T-helper 22 cell (primary cell): ENCODE measurements around the gene SH2B3.

ENCODE experiments used
- DNase-seq: peaks from one replicate; pipeline ENCODE4 v3.0.0-alpha.2; 2020; ENCODE audit warnings: low read depth

Gene SH2B3

DNA sequence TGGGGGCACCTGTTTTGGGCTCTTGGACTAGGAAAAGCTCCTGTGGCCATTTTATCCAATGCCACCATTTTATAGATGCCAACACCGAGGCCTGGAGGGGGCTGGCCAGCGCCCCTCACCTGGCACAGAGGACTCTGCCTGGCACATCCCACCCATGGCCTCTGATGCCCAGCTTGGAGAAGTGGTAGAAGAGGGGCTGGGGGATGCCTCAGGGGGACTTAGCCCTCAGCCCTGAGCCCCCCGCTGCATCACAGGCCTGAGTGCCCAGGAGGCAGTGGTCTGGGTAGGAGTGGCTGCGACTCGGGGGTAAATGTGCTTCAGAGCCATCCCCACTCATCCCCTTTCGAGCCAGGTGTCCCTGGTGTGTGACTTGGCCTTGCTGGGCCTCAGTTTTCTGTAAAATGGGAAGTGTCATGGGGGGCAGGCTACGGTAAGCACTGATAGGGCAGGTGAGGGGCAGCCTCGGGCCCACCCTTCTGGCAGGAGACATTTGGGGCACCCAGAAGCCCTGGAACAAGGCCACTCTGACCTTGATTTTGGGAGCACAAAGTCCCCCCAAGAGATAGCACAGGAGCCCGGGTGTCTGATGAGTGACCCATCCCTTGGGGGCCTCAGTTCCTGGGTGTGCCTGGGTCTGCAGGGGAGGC, 22.5 kb downstream of the SH2B3 start:
- DNase-seq = no peak

DNA sequence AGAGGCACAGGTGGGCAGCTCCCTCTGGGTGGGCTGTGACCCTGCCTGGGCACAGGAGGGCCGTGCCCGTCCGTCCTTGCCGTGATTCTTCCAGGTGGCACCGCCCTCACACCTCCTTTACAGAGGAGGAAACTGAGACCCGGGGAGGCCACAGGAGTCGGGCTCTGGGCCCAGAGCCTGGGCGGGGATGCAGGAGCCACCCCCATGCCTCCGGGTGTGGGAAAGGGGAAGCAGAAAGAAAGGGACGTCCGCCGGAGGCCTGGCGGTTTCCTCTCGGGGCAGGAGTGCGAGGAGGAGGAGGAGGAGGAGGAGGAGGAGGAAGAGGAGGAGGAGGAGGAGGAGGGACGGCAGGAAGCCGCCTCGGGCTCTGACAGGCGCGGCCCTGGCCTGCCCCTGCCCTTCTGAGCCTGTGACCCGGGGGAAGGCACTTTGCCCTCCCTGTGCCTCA, 23.0 kb downstream of the SH2B3 start:
- no peak for DNase-seq

DNA sequence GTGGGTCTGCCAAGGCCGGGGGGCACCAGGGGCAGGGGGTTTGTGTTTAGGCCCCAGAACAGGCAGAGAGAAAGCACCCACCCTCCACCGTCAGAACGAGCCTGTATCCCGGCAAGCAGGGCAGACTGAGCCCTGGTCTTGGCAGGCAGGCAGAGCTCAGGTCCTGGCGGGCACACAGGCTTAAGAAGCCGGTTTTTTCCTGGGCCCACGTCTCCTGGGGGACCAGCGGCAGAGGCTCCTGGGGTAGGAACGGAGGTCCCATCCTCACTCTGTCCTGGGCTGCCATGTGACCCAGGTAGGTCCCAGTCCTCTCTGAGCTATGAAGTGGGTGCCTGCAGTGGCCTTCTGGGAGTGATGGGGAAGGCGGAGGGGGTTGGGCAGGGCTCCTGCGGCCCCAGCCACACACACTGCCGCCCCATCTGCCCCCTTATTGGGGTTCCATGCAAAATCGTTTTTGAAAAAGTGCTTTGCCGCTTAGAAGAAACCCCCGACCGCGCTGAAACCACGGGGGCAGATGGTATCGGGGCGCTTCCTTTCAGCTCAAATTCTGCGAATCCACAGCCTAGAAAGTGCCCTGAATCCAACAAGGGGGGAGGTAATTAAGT, 24.2 kb downstream of the SH2B3 start:
- peak; percentile 71 for DNase-seq

DNA sequence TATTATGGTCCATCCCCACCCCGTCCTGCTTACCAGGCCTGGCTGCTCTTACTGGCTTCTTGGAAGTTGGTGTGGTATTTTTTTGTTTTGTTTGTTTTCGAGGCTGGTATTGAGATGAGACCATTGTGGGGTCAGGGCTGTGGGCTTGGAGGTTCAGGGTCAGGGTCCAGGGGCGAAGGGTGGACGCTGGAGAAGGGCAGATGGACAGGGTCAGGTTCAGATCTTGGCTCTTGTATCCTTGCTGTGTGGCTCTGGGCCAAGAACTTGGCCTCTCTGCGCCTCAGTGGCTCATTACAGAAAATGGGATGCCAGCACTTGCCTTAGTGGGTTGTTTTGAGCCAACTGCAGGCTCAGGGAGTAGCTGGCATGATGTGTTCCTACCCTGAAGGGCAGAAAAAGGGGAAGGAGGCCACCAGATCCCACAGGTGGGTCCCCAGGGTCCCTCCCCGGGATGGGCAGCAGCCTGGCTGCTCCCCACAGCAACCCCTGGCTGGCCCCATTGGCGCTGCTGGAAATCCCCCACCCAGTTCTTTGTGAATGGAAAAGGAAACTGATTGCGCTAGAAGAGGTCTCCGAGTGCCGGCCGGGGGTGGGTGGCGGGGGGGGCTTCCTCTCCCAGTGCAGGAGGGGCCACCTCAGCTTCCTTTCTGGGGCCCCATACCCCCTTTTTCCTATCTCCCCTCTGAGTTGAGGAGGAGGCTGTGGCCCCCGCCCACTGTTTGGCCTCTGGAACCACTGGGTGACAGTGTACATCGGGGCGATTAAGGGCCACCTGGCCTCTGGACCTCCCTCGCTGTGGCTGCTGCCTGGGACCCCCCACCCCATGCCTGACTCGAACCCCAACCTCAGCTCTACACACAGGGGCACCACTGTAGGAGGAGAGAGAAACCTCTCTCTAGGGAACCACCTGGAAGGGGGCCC, 25.0 kb downstream of the SH2B3 start:
- peak; percentile 71 for DNase-seq

DNA sequence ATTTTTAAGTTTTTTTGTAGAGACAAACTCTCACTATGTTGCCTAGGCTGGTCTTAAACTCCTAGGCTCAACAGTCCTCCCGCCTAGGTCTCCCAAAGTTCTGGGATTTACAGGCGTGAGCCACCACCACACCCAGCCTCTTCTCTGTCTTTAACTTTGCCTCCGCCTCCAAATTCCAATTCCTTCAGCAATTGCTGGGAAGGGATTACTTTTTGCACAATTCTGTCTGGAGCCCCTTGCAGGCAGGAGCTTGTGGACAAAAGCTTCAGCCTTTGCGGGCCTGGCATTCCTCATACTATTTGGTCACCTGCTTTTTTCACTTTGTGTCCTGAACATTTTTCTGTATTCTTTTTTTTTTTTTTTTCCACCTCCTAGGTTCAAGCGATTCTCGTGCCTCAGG, 26.0 kb downstream of the SH2B3 start:
- no peak for DNase-seq

DNA sequence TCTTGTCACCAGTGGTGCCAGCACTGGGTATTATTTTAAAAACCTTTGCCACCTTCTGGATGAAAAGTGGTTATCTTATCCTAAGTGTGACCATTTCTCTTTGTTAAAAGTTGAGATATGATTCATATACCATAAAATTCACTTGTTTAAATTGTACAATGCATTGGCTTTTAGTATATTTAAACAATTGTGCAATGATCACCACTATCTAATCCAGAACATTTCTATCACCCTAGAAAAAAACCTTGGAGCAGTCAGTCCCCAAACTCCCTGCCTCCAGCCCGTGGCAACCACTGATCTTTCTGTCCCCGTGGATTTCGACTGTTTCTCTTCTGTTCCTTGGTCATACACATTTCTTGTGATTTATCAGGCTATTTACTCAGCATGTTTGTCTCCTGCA, 28.3 kb downstream of the SH2B3 start:
- DNase-seq = no peak

DNA sequence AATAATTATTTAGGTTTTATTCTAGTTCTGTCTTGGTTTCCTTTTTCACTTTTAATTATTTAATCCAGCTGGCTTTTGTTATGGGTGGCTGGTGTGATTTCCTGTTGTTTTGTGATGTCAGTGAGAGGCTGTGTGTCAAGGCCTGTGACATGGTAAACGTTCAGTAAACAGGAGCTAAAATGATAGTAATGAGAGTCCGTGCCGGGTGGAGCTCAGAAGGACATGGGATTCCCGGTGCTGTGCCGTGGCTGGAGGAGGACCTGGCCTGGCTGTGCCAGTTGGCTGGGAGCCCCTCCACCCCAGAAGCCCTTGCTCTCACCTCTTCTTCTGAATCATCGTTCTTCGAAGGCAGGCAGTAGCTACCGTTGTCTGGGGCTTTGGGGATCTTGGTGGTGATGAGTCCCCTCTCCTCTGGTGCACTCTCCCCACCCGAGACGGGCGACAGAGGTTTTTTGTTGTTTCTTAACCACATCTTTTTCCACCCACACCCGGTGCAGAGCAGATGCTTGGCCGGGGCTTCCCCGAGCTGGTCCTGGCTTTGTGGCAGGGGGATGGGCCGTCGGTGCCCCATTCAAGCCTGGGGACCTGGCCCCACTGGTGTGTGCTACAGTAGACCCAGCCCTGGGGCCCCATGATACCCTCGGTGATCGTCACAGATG, 29.1 kb downstream of the SH2B3 start:
- DNase-seq = peak; percentile 85

DNA sequence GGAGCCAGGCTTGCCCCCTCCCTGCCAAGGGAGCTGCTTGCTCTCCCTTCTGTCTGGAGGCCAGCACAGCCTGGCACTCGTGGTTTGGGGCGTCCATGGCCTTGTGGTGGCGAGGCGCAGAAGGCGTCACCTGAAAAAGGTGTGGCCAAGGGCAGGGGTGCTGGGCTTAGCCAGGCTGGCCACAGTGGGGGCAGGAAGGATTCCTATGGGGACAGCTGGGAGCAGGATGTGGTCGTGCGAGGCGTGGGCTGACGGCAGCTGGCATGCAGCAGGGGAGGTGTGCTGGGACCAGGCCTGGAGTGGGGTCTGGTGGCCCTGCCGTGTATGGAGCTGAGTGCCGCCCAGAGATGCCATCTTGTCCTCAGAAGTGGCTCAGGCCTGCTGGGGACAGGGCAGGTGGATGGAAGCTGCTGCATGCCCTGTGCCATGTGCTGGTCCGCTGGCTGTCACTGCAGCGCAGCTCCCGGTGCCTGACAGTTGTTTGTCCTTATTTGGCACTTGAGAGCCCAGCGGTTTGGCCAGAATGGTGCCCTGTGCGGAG, 30.0 kb downstream of the SH2B3 start:
- no peak for DNase-seq

DNA sequence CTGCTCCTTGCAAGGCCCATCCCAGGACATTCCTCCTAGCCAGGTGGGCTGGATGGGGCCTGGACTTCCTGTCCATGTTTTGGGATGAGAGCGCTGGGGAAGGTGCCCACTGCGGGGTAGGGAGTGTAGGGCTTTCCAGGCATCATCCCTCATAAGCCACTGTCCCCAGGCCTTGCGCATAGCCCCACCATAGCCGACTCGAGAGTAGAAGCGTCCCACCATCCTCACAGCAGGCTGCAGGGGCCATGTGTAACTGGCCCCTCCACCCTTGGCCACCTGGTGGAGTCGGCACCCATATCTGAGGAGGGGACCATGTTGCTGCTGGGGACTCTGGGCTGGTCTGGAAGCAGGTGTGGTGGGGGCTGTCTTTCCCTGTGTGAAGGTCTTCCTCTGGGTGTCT, 30.5 kb downstream of the SH2B3 start:
- no peak for DNase-seq

DNA sequence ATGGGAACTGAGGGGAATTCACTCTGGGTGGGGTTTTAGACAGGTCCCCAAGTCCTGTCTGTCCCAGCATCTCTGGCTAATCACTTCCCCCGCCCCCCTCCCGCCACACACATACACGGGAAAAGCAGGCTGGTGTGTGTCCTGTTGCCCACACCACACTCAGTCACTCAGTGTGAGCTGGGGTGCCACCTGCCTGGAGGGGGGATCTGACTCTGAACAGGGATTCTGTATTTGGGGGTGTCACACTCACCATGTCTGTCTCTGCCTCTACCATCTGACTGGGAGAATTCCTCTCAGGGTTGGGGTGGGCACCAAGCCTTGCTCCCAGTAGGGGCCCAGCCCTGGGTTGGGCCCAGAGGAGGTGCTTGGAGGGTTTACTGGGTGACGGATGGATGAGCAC, 31.1 kb downstream of the SH2B3 start:
- no peak for DNase-seq

DNA sequence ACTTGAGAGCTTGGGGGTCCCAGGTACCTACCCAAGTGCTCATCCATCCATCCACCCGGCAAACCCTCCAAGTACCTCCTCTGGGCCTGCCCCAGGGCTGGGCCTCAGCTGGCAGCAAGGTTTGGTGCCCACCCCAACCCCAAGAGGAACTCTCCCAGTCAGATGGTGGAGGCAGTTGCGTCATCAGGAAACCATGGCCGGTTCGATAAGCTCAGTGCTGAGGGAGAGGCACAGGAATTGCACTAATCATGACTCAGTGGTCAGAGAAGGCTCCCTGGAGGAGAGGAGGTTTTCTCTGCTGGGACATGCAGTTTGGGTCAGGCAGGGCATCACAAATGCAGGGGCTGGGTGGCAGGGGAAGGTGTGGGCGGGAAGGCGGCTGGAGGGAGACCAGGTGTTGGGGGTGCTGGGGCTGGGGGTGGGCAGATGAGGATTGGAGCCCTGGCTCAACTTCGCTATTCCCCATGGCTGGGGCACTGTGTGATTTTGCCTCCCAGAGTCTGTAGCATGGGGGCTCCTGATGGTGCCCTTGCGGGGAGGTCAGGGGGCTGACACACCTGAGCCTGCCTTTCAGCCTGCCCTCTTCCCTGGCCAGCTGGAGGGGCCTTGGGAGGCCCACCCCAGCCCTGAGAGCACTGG, 32.2 kb downstream of the SH2B3 start:
- DNase-seq = no peak

DNA sequence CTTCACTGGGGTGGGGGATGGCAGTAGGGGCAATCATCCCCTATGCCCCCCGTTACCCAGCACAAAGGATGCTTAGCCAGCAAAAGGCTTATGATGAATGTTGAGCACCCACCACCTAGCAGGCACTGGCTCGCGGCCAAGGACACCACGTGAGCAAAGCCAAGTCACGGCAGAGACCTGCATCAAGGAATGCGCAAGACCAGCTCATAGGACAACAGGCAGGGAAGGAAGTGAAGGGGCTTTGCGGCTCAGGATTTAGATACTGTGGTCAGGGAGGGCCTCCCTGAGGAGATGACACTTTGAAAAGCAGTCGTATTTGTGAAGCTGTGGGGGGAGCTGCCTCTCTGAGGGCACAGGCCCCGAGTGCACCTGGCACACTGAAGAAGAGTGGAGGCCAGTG, 32.8 kb downstream of the SH2B3 start:
- peak; percentile 50 for DNase-seq

DNA sequence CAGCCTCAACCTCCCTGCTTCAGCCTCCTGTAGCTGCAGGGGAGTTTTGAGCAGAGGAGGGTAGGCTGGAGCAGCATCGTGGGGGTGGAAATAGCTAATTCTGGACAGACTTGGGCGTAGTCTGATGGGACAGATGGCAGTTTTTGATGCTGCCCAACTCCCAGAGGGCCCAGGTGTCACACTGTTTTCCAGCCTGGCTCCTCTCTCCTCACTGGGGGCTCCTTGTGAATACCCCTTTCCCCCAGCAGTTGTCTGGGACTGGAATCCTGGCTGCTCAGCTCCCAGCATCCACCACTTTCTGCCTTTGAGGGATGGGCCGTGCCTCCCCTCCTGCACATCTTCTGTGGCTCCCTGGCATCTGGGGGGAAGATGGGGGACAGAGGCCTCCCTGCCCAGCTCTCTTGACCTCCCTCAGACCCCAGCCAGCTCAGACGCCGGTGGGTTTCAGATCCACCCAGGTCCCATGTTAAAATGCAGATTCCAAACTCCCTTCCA, 34.0 kb downstream of the SH2B3 start:
- DNase-seq = no peak

DNA sequence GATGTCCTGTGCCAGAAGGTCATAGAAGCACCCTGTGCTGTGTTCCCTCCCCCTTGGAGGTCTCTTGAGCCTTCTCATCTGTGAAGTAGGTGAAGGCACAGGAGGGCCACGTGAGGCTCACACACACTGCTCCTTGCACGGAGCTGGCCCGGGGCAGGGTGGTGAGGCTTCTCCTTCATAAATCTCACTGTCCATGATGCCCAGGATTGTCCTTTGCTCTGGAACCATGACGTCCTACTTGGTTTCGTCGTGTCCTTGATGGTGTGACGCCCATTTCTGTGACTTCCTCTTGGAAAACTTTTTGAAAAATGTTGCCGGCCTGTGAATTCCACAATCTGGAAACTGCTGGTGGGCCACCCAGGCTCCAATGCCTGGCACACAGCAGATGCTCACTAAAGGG, 34.4 kb downstream of the SH2B3 start:
- no peak for DNase-seq

DNA sequence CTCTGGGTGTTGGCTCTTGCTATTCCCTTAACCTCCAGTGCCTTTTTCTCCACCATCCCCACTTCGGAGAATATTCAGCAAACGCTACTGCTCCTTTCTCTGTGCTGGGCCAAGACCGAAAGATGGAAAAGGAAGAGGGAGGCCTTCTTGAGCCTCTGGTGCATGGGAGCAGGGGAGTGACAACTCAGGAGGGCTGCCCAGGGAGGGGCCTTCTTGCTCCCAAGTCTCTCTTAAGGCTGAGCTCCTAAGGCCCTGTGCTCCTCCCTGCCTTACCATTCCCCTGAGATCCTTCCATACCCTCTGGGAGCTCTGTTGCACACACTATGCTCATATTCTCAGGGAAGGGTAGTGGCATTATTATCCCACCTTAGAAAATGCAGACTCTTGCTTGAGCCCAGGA, 34.9 kb downstream of the SH2B3 start:
- DNase-seq = no peak

DNA sequence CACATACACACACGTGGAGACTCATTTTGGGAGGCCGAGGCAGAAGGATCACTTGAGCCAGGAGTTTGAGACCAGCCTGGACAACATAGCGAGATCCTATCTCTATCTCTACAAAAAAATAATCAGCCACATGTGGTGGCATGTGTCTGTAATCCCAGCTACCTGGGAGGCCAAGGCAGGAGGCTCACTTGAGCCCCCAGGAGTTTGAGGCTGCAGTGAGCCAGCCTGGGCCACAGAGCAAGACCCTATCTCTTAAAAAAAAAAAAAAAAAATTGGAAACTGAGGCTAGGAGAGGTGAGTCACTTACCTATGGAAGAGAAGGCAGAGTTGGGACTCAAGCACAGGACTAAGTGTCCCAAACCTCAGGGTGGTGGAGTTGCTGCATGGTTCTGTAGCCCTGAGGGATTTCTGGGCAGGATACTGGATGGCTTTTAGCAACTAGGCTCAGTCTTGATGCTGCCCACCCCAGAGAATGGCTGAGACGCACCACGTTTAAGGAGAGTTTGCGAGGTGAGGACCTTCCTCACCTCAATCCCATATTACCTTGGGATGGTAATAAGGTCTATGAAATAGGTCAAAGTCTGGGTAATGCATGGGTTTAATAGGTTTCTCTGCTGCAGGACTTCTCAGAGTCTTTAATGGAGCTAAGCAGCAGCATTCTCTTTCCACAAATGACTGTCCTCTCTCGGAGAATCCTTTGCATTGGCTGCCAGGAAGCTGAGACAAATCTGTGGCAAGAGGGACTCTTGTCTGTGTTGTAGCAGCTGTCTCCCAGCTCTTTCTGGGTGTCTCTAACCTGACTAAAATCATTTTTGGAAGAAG, 35.6 kb downstream of the SH2B3 start:
- DNase-seq = no peak

DNA sequence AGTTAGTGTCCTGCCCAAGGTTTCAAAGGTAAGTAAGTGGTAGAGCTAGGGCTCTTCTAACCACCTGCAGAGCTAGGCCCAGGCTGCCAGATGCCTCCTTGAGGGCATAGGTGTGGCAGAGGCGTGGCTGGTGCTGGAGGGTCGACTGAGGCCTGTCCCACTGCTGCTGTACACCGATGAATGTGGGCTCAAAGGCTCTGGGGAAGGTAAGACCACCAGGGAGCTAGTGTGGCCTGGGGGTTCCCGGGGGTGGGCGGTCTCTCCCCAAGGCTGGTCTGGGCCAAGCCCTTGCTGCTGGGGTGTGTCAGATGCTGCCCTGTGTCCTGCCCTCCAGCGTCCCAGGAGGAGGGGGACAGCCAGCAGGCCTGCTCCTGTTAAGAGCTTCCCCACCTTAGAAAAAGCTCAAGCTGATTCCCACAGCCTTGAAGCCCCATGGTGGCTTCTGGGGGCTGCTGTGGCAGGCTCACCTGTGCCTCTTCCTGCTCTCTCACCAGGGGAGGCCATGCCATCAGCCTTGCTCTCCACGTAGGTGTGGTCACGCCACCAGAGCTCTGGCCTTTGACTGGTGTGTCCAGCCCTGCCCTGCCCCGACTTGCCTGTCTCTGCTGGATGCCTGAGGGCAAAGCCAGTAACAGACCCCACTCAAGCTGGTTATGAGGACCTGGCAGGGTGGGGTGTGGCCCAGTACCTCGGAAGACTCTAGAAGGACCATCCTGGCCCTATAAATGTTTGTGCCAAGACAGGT, 36.8 kb downstream of the SH2B3 start:
- DNase-seq = no peak

DNA sequence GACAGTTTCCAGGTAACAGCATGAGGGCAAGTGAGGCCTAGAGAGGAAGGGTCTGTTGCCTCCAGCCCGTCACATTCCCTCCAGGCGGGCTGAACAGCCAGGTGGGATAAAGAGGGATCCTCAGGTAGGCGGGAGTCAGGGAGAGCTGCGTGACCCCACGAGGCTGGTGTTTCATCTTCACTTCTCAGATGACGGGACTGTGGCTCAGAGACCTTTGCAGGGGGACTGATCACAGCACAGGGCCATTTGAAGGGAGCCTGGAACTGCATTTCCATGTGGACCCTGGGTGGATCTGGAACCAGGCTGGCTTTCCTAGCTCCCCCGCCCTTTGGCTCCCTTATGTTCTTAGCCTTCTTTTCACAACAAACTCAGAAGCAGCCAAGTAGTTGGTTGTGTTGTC, 37.4 kb downstream of the SH2B3 start:
- no peak for DNase-seq

DNA sequence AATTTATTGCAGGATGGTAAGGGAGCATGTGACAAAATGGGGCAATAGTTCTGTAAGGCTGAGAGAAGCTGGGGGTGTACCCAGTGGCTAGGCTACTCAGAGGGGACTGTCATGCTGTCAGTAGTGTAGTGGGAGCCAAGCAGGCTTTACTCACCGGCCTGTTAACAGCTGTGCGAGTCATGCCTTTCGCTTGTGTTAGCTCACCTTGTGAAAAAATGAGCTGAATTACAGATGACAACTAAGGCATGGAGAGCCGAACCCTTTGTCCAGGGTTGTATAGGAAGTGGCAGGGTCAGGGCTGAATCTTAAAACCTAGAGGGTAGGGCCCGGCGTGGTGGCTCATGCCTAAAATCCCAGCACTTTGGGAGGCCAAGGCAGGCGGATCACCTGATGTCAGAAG, 37.9 kb downstream of the SH2B3 start:
- DNase-seq = no peak

DNA sequence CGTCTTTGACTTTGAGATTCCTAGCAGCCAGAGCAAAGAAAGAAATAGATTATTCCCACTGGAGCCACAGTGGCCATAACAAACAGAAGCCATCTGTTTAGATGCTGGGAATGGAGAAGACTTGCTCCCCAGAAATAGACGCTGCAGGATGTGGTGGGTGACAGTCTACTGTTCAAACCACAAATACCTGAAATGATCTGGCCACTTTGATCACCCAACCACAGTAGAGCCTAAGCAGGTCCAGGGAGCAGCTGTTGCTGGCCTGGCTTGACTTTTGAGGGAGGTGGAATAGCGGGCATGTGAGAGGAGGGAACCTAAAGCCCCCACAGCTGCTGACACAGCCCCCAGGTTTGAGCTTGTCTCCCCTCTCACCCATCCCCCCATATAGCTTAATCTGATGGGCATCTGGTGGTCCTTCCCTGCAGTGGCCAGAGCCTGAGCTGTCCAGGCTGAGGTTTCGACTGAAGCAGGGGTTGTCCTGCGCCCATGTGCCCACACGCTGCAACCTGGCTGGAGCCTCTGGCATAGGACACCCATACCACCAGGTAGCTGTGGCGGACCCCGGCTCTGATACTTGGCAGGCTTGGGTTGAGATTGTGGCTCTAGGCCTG, 38.7 kb downstream of the SH2B3 start:
- DNase-seq = no peak
